Adipocyte (in vitro differentiated cells): ENCODE measurements around the gene IGFN1.

Experiments
- DNase-seq: peaks from one replicate; pipeline ENCODE4 v3.0.0-alpha.2; 2015; ENCODE audit warnings: low read depth
- H3K27me3 ChIP-seq: replicated peaks from 2 replicates; pipeline ENCODE4 v1.7.0; 2013; ENCODE audit warnings: mild to moderate bottlenecking, low read length, moderate library complexity; ENCODE audit not compliant: control insufficient read depth, insufficient read depth
- H3K36me3 ChIP-seq: 2 replicates; pipeline ENCODE4 v1.7.0; 2013; ENCODE audit warnings: low read length, mild to moderate bottlenecking, moderate library complexity; ENCODE audit not compliant: control insufficient read depth, insufficient read depth, severe bottlenecking
- H3K4me1 ChIP-seq: 2 replicates; pipeline ENCODE4 v1.7.0; 2013; ENCODE audit warnings: mild to moderate bottlenecking, low read length, moderate library complexity; ENCODE audit not compliant: control insufficient read depth, insufficient read depth
- H3K4me3 ChIP-seq: 2 replicates; pipeline ENCODE4 v1.7.0; 2013; ENCODE audit warnings: mild to moderate bottlenecking, low read length, moderate library complexity
- H3K9ac ChIP-seq: 2 replicates; pipeline ENCODE4 v1.7.0; 2013; ENCODE audit warnings: mild to moderate bottlenecking, low read length, moderate library complexity
- H3K9me3 ChIP-seq: 2 replicates; pipeline ENCODE4 v1.7.0; 2013; ENCODE audit warnings: mild to moderate bottlenecking, low read length, moderate library complexity; ENCODE audit not compliant: control insufficient read depth

IGFN1 gene

DNA sequence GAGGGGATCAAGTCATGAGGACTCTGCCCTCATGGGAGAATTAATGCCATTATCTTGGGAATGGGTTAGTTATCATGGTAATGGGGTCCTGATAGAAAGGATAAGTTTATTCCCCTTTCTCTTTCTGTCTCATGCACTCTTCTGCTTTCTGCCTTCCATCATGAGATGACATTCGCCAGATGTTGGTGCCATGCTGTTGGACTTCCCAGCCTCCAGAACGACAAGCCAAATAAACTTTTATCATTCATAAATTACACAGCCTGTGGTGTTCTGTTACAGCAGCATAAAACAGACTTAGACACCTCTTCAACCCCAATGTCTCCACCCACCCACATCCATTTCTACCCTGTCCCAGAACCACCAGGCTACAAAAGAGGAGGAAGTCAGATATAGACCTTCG lies 11.9 kb upstream of the IGFN1 start:
- Histone ChIP-seq H3K36me3 (no peaks in the 10 kb centered on the region), H3K4me1 (peaks cover 7% of the 10 kb centered on the region)

DNA sequence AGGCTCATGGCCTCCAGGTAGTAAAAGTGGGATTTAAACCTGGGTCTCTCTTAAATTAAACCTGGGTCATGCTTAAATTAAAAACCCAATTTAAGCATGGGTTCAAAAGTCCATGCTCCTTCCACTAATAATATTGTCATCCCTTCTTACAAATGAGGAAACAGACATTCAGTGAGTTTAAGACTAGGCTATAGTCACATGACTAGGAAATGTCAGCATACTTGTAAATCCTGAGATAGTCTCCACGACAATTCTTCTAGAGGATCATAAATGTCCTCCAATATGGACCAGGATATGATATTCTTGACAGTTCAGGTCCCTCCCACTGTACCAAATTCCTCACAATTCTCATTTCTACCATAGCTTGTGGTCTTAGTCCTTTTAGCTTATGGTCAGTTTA lies 10.5 kb upstream of the IGFN1 start:
- DNase-seq, result no peak
- no peaks in the 10 kb centered on the region for H3K36me3 ChIP-seq
- peaks cover 9% of the 10 kb centered on the region for H3K9me3 ChIP-seq
- peaks cover 20% of the 10 kb centered on the region for H3K4me1 ChIP-seq
- no peak overlapping the region for H3K4me3 ChIP-seq
- H3K27me3 ChIP-seq, result peaks cover 14% of the 10 kb centered on the region
- no peak overlapping the region for H3K9ac ChIP-seq

More for the DNA sequence above, 11.9 kb upstream of the IGFN1 start:
- H3K27me3 ChIP-seq, result peaks cover 19% of the 10 kb centered on the region
- H3K9ac ChIP-seq, result no peak overlapping the region
- no peak overlapping the region for H3K4me3 ChIP-seq
- peaks cover 9% of the 10 kb centered on the region for H3K9me3 ChIP-seq
- DNase-seq, result no peak

GRCh38 chr1:201180901-201181300 lies 9.7 kb upstream of the IGFN1 start:
- Histone ChIP-seq H3K9ac (no peak overlapping the region), H3K27me3 (peaks cover 14% of the 10 kb centered on the region), H3K9me3 (peaks cover 9% of the 10 kb centered on the region), H3K4me3 (no peak overlapping the region), H3K4me1 (peaks cover 25% of the 10 kb centered on the region), H3K36me3 (no peaks in the 10 kb centered on the region)
- DNase-seq, result no peak

GRCh38 chr1:201181323-201181722 lies 9.3 kb upstream of the IGFN1 start:
- H3K4me3 ChIP-seq, result no peak overlapping the region
- peaks cover 25% of the 10 kb centered on the region for H3K4me1 ChIP-seq
- no peak overlapping the region for H3K9ac ChIP-seq
- H3K36me3 ChIP-seq, result no peaks in the 10 kb centered on the region
- H3K27me3 ChIP-seq, result peaks cover 14% of the 10 kb centered on the region
- DNase-seq, result no peak
- peaks cover 9% of the 10 kb centered on the region for H3K9me3 ChIP-seq

GRCh38 chr1:201181726-201182125 lies 8.9 kb upstream of the IGFN1 start:
- no peak for DNase-seq
- H3K4me3 ChIP-seq, result no peak overlapping the region
- H3K9me3 ChIP-seq, result peaks cover 9% of the 10 kb centered on the region
- H3K9ac ChIP-seq, result no peak overlapping the region
- H3K27me3 ChIP-seq, result peaks cover 14% of the 10 kb centered on the region
- peaks cover 23% of the 10 kb centered on the region for H3K4me1 ChIP-seq
- no peaks in the 10 kb centered on the region for H3K36me3 ChIP-seq

- no peak overlapping the region for H3K9ac ChIP-seq
- H3K4me1 ChIP-seq, result peaks cover 18% of the 10 kb centered on the region
- no peaks in the 10 kb centered on the region for H3K36me3 ChIP-seq
- DNase-seq, result no peak
- peaks cover 9% of the 10 kb centered on the region for H3K9me3 ChIP-seq
- H3K4me3 ChIP-seq, result no peak overlapping the region
- peaks cover 14% of the 10 kb centered on the region for H3K27me3 ChIP-seq
These were observed 7.4 kb upstream of the IGFN1 start for GRCh38 chr1:201183209-201183608.

DNA sequence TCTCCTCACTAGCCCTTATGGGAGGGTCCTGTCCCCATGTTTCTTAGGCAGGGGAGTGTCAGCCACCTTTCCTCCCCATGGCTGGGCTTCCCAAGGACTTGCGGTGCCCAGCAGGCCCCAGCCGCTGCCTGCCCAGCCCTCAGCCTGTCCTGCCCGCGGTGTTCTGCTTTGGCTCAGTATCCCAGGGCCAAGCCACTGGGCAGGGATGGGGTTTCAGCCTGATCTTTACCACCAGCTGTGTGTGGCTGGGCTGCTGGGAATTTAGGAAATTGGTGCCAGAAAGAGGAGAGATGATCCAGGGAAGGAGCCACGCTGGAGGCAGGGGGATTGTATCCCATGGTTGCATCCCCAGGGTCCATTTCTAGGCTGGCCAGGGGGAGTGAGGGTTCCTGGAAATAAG lies 6.9 kb upstream of the IGFN1 start:
- Histone ChIP-seq H3K4me3 (no peak overlapping the region), H3K9me3 (peaks cover 4% of the 10 kb centered on the region), H3K4me1 (peaks cover 18% of the 10 kb centered on the region), H3K27me3 (peaks cover 14% of the 10 kb centered on the region), H3K9ac (no peak overlapping the region), H3K36me3 (no peaks in the 10 kb centered on the region)
- DNase-seq, result no peak

DNA sequence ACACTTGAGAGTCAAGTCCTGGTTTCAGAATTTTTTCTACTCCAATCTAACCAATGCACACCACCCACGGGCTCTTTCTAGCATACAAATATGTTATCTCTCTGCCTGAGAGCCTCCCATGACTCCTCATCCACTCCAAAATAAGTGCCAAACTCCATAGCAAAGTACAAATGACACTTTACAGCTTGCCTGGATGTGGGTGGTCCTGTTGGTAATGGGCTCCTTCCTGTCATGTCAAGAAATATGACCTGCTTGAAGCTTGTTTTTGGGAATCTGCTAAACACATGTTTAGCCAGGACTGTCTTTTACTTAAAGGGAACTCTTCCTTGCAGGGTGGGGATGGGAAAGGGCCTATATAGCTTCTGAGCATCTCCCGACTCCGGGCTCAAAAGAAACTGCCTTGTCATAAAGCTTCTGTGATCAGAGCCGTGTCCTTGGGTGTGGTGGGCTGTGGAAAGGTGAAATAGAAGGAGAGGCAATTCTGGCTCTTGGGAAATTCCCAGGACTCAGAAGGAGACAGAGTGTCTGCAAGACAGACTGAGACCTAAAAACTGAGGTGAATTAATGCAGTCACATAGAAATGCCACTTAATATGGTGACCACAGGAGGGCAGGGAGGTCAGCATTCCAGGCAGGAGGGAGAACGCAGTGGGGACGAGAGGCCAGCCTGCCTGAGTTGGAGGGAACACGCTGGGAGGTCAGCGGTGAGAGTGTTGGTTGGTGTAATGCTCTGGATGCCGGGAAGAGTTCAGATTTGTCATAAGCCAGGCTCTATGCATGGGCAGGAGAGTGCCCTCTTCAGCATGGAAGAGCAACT lies 6.1 kb upstream of the IGFN1 start:
- H3K27me3 ChIP-seq, result peaks cover 14% of the 10 kb centered on the region
- peak; percentile 89 for DNase-seq

GRCh38 chr1:201185123-201185453 lies 5.5 kb upstream of the IGFN1 start:
- Histone ChIP-seq H3K27me3 (peaks cover 13% of the 10 kb centered on the region), H3K9ac (no peak overlapping the region), H3K4me3 (no peak overlapping the region), H3K36me3 (no peaks in the 10 kb centered on the region), H3K4me1 (peaks cover 18% of the 10 kb centered on the region), H3K9me3 (no peaks in the 10 kb centered on the region)
- no peak for DNase-seq

More for the DNA sequence above, 6.1 kb upstream of the IGFN1 start:
- Histone ChIP-seq H3K4me1 (peaks cover 18% of the 10 kb centered on the region), H3K9me3 (no peaks in the 10 kb centered on the region), H3K4me3 (no peak overlapping the region), H3K36me3 (no peaks in the 10 kb centered on the region), H3K9ac (no peak overlapping the region)

GRCh38 chr1:201185527-201186128 lies 5.0 kb upstream of the IGFN1 start:
- DNase-seq, result no peak
- Histone ChIP-seq H3K36me3 (no peaks in the 10 kb centered on the region), H3K4me3 (no peak overlapping the region), H3K9ac (no peak overlapping the region), H3K4me1 (peaks cover 18% of the 10 kb centered on the region), H3K9me3 (no peaks in the 10 kb centered on the region), H3K27me3 (peaks cover 8% of the 10 kb centered on the region)

DNA sequence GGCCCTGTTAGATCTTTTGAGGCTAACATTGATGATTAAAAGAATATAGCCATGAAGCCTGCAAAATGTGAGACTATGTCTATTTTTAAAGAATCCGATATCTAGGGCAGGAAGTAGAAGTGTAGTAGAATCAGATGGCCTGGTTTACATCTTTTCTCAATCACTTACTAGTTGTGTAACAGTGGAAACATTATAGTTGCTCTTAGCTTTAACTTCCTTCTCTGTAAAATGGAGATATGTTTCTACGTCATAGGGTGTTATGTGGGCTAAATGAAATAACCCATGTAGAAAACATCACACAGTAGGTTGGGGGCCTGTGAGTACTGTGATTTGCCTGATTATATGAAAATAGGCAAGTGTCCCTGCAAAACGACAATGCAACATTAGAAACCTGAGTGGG lies 4.4 kb upstream of the IGFN1 start:
- DNase-seq, result no peak

More for the DNA sequence above, 4.4 kb upstream of the IGFN1 start:
- no peak overlapping the region for H3K9ac ChIP-seq
- no peaks in the 10 kb centered on the region for H3K9me3 ChIP-seq
- H3K36me3 ChIP-seq, result no peaks in the 10 kb centered on the region
- peaks cover 2% of the 10 kb centered on the region for H3K27me3 ChIP-seq
- H3K4me1 ChIP-seq, result peaks cover 19% of the 10 kb centered on the region
- no peak overlapping the region for H3K4me3 ChIP-seq
